Transverse colon (tissue), 4 donors: ENCODE results near the gene FHAD1.

Source experiments
- CTCF ChIP-seq, 5 experiments: fragments of 200-600 bp in 3 of 5; fragments of 450-650 bp in 2 of 5; sonication (generic) in 3 of 5; IDR thresholded peaks; 1 replicate in 2 of 5; 2 replicates in 3 of 5; pipeline ENCODE4 v1.5.1; 2016 to 2017; ENCODE audit warnings: antibody characterized with exemption in 5 of 5, inconsistent platforms in 3 of 5, mild to moderate bottlenecking in 2 of 5, moderate library complexity in 1 of 5
- POLR2A ChIP-seq: fragments of 450-650 bp; IDR thresholded peaks from one replicate; pipeline ENCODE4 v1.6.1; 2016; ENCODE audit warnings: antibody characterized with exemption, mild to moderate bottlenecking, moderate library complexity
- POLR2AphosphoS5 ChIP-seq, 3 donors: sonication (generic); formaldehyde crosslinking; IDR thresholded peaks; one replicate each; pipeline ENCODE4 v1.6.1; 2016; ENCODE audit warnings: antibody characterized with exemption in 3 of 3

DNA sequence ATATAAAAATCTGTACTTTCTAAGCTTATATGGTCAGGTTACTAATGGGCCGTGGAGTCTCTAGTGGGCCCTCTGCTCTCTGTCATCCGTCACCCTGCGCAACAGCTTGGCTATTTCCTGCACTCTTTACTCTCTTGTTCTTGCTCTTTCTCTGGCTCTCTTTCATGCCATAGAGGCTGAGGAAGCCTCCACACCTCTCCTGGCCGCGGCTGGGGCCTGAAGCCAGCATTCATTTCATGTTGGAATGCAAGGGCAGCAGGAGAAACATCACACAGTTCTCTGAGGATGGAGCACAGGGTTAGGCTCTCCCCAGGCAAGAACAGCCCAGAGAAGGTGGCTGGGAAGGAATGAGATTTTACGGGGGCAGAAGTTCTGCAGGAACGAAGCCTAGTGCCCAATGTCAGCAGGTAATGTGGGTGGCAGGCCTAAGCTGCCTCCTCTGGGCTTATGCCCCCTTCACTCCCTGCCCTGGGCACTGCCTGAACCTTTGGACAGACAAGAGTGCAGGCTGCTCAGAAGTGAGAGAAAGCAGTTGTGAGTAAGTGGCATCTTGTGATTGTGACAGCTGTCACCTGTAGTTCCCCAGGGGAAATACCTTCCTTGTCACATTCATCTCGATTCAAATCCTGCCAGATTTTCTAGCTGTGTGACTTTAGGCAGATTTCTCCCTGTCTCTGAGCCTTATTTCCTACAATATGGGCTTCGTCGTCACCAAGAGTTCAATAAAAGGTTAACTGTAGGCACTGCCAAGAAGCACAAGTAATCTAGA is 3.6 kb upstream of the FHAD1 start:
- peak in 1 of 3 donors; percentile 33 for TF ChIP-seq POLR2AphosphoS5 (IDR thresholded peaks at IDR 0.05)
- no peak for TF ChIP-seq POLR2A
- no peak for TF ChIP-seq CTCF (IDR thresholded peaks at IDR 0.05)
